ENCODE results near the gene SFMBT1.

The SFMBT1 gene

GRCh38 chr3:53045518-53046170 is at the start of gene SFMBT1:
Gene SFMBT1 (minus strand): TSS chr3:53046073. CDS start chr3:52969128, 76,945 bp downstream.
- peak within 1 kb of the TSS; percentile 50 for H2AFZ ChIP-seq (ENCODE audit: low read depth)
- TF ChIP-seq, protein P1, sequence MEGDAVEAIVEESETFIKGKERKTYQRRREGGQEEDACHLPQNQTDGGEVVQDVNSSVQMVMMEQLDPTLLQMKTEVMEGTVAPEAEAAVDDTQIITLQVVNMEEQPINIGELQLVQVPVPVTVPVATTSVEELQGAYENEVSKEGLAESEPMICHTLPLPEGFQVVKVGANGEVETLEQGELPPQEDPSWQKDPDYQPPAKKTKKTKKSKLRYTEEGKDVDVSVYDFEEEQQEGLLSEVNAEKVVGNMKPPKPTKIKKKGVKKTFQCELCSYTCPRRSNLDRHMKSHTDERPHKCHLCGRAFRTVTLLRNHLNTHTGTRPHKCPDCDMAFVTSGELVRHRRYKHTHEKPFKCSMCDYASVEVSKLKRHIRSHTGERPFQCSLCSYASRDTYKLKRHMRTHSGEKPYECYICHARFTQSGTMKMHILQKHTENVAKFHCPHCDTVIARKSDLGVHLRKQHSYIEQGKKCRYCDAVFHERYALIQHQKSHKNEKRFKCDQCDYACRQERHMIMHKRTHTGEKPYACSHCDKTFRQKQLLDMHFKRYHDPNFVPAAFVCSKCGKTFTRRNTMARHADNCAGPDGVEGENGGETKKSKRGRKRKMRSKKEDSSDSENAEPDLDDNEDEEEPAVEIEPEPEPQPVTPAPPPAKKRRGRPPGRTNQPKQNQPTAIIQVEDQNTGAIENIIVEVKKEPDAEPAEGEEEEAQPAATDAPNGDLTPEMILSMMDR (conservative IDR thresholded peaks at IDR 0.05; ENCODE audit: low read depth, low read length) = no peak

DNA sequence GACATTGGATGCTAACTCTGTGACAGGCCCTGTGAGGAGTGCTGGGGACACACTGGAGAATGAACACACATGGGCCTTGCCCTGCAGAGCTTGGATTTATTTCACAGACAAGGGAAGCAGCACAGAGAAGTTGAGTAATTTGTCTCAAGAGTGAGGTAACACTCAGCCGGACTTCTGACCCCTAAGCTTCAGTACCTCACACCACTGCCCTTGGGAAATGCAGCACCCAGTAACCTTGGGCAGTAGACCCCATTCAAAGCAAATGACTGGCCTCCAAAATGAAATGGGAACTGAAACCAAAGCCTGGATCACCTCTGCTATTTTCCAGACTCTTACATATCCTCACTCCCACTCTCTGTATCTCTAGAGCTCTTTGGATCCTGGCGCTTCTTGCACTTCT is 47.1 kb upstream of the SFMBT1 start:
- no peaks in the 10 kb centered on the region for H3K79me2 ChIP-seq (ENCODE audit: insufficient read depth, low read depth)
- no peaks in the 10 kb centered on the region for H4K20me1 ChIP-seq (ENCODE audit: insufficient read depth)
- H3K4me2 ChIP-seq = no peak overlapping the region
- no peak overlapping the region for H3K27ac ChIP-seq
- no peak overlapping the region for H2AFZ ChIP-seq (ENCODE audit: low read depth)
- peaks cover 6% of the 10 kb centered on the region for H3K4me1 ChIP-seq (ENCODE audit: low read depth, poor library complexity, severe bottlenecking)
- no peak overlapping the region for H3K9ac ChIP-seq
- no peaks in the 10 kb centered on the region for H3K27me3 ChIP-seq (ENCODE audit: insufficient read depth, low read depth)
- TF ChIP-seq, protein P1 (conservative IDR thresholded peaks at IDR 0.05; ENCODE audit: low read depth, low read length) = no peak
- no peaks in the 10 kb centered on the region for H3K36me3 ChIP-seq (ENCODE audit: insufficient read depth)
- no peak overlapping the region for H3K4me3 ChIP-seq (IDR thresholded peaks at IDR 0.05; ENCODE audit: insufficient read depth, low read depth, low read length)

More at GRCh38 chr3:53045518-53046170, at the start of gene SFMBT1:
- Histone ChIP-seq H3K79me2 (ENCODE audit: insufficient read depth, low read depth) (peaks cover 3% of the 10 kb centered on the region; the same call in 1 of the 2 replicates), H3K36me3 (ENCODE audit: insufficient read depth) (no peaks in the 10 kb centered on the region), H3K4me3 (IDR thresholded peaks at IDR 0.05; ENCODE audit: insufficient read depth, low read depth, low read length) (no peak within 1 kb of the TSS), H3K27ac (peak within 1 kb of the TSS; percentile 61), H3K4me2 (peak within 1 kb of the TSS; percentile 66), H3K9ac (peak within 1 kb of the TSS; percentile 73), H4K20me1 (ENCODE audit: insufficient read depth) (no peaks in the 10 kb centered on the region), H3K4me1 (ENCODE audit: low read depth, poor library complexity, severe bottlenecking) (peaks cover 12% of the 10 kb centered on the region), H3K27me3 (ENCODE audit: insufficient read depth, low read depth) (no peaks in the 10 kb centered on the region; the same call in 1 of the 2 replicates)

- Histone ChIP-seq H4K20me1 (ENCODE audit: insufficient read depth) (no peaks in the 10 kb centered on the region), H2AFZ (ENCODE audit: low read depth) (no peak overlapping the region), H3K27me3 (ENCODE audit: insufficient read depth, low read depth) (no peaks in the 10 kb centered on the region), H3K4me2 (no peak overlapping the region), H3K27ac (no peak overlapping the region), H3K36me3 (ENCODE audit: insufficient read depth) (no peaks in the 10 kb centered on the region), H3K79me2 (ENCODE audit: insufficient read depth, low read depth) (no peaks in the 10 kb centered on the region), H3K4me1 (ENCODE audit: low read depth, poor library complexity, severe bottlenecking) (peaks cover 6% of the 10 kb centered on the region), H3K4me3 (IDR thresholded peaks at IDR 0.05; ENCODE audit: insufficient read depth, low read depth, low read length) (no peak overlapping the region), H3K9ac (no peak overlapping the region)
- TF ChIP-seq, protein P1 (conservative IDR thresholded peaks at IDR 0.05; ENCODE audit: low read depth, low read length) = no peak
Observed at GRCh38 chr3:53092216-53092615, 46.3 kb upstream of the SFMBT1 start.

DNA sequence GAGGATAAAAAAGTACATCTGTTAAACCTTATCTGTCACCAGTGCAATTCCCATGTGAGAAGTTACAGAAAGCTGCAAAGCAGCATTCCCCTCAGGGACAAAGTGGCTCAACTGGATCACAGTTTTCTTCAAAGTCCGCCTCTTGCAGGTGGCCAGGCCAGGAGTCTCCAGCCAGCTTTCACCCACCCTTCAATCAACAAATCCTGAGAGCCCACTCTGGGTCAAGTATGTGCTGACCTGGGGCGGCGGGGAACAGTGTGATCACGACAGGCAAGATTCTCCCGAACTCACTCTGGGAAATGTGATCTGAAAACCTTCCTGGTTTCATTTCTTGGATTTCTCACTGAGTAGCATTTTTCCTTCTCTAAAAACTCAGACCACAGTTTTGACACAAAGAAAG is 45.1 kb upstream of the SFMBT1 start:
- TF ChIP-seq, protein P1 (conservative IDR thresholded peaks at IDR 0.05; ENCODE audit: low read depth, low read length) = no peak
- no peaks in the 10 kb centered on the region for H3K27me3 ChIP-seq (ENCODE audit: insufficient read depth, low read depth)
- H3K36me3 ChIP-seq (ENCODE audit: insufficient read depth) = no peaks in the 10 kb centered on the region
- no peak overlapping the region for H3K4me3 ChIP-seq (IDR thresholded peaks at IDR 0.05; ENCODE audit: insufficient read depth, low read depth, low read length)
- no peak overlapping the region for H2AFZ ChIP-seq (ENCODE audit: low read depth)
- peaks cover 6% of the 10 kb centered on the region for H3K4me1 ChIP-seq (ENCODE audit: low read depth, poor library complexity, severe bottlenecking)
- H4K20me1 ChIP-seq (ENCODE audit: insufficient read depth) = no peaks in the 10 kb centered on the region
- no peak overlapping the region for H3K9ac ChIP-seq
- no peak overlapping the region for H3K4me2 ChIP-seq
- H3K79me2 ChIP-seq (ENCODE audit: insufficient read depth, low read depth) = no peaks in the 10 kb centered on the region
- H3K27ac ChIP-seq = no peak overlapping the region

Data from KMS-11 (cell line).